Activated CD4-positive, alpha-beta T cell treated with anti-CD3 and anti-CD28 coated beads, Interleukin-2, amount 10 ng/mL, durations not matched to agents 7 days and 5 days (primary cell): ENCODE data around the gene MLPH. TPM values are rescaled to one million over a fixed set of nuclear protein-coding genes. Genes with fewer than 3 reads are reported as not detected.

Experiments
- CTCF ChIA-PET: fragments of 350-600 bp; sonication (Branson Sonifier 250); formaldehyde crosslinking; loops from one replicate; lab custom pipeline; 2021; ENCODE audit warnings: antibody characterized with exemption; lab: Charles Lee
- POLR2A ChIA-PET: fragments of 350-600 bp; sonication (Branson Sonifier 250); formaldehyde crosslinking; loops from one replicate; lab custom pipeline; 2021; ENCODE audit warnings: antibody characterized with exemption; lab: Charles Lee
- DNase-seq: peaks from one replicate; pipeline ENCODE4 v3.0.0-alpha.2; 2020
- H3K27ac Mint-ChIP-seq: one replicate; pipeline ENCODE4 v1.8.0; 2021; ENCODE audit warnings: mild to moderate bottlenecking, moderate library complexity, mixed read lengths
- H3K27me3 Mint-ChIP-seq: one replicate; pipeline ENCODE4 v1.8.0; 2021; ENCODE audit warnings: mixed read lengths
- H3K36me3 Mint-ChIP-seq: one replicate; pipeline ENCODE4 v1.8.0; 2021; ENCODE audit warnings: low read depth, mixed read lengths
- H3K4me1 Mint-ChIP-seq: one replicate; pipeline ENCODE4 v1.8.0; 2021; ENCODE audit warnings: mixed read lengths
- H3K4me3 Mint-ChIP-seq: one replicate; pipeline ENCODE4 v1.8.0; 2021; ENCODE audit warnings: mild to moderate bottlenecking, moderate library complexity, mixed read lengths
- H3K9me3 Mint-ChIP-seq: one replicate; pipeline ENCODE4 v1.8.0; 2021; ENCODE audit warnings: mixed read lengths
- total RNA-seq, 2 experiments: library from RNA; stranded (reverse); gene quantifications; one replicate each; pipeline ENCODE4 v1.2.3, GENCODE V29; 2021

MLPH gene
- total RNA-seq, 2 experiments from 2014 or later: not detected

- Mint-ChIP-seq H3K27ac (no peak overlapping the region), H3K4me1 (no peaks in the 10 kb centered on the region), H3K36me3 (no peaks in the 10 kb centered on the region), H3K27me3 (no peaks in the 10 kb centered on the region), H3K4me3 (no peak overlapping the region), H3K9me3 (no peaks in the 10 kb centered on the region)
- DNase-seq: no peak
- CTCF ChIA-PET: interaction anchor here (0.7 to 1.6 kb wide), 2 partner anchors 8 to 114 kb away, joined by 3 to 4 read pairs; no protein-coding TSS in a partner anchor
- POLR2A ChIA-PET: no interaction called here
Observed at GRCh38 chr2:237520290-237520689, 33.2 kb downstream of the MLPH start.

GRCh38 chr2:237524631-237525030, 37.6 kb downstream of the MLPH start:
- no peaks in the 10 kb centered on the region for H3K27me3 Mint-ChIP-seq
- ChIA-PET CTCF (no interaction called here), POLR2A (no interaction called here)
- H3K4me3 Mint-ChIP-seq: no peak overlapping the region
- H3K36me3 Mint-ChIP-seq: no peaks in the 10 kb centered on the region
- no peak overlapping the region for H3K27ac Mint-ChIP-seq
- DNase-seq: no peak
- no peaks in the 10 kb centered on the region for H3K9me3 Mint-ChIP-seq
- no peaks in the 10 kb centered on the region for H3K4me1 Mint-ChIP-seq

GRCh38 chr2:237525559-237526157, 38.6 kb downstream of the MLPH start:
- no peak for DNase-seq
- Mint-ChIP-seq H3K9me3 (no peaks in the 10 kb centered on the region), H3K27ac (no peak overlapping the region), H3K27me3 (no peaks in the 10 kb centered on the region), H3K36me3 (no peaks in the 10 kb centered on the region), H3K4me1 (no peaks in the 10 kb centered on the region), H3K4me3 (no peak overlapping the region)
- CTCF ChIA-PET: interaction anchor here (0.6 to 0.7 kb wide), 2 partner anchors 36 to 144 kb away, joined by 3 read pairs; no protein-coding TSS in a partner anchor
- POLR2A ChIA-PET: no interaction called here

GRCh38 chr2:237527233-237527632, 40.2 kb downstream of the MLPH start:
- no peaks in the 10 kb centered on the region for H3K9me3 Mint-ChIP-seq
- DNase-seq: no peak
- ChIA-PET CTCF (no interaction called here), POLR2A (no interaction called here)
- H3K36me3 Mint-ChIP-seq: no peaks in the 10 kb centered on the region
- no peak overlapping the region for H3K4me3 Mint-ChIP-seq
- no peaks in the 10 kb centered on the region for H3K27me3 Mint-ChIP-seq
- no peaks in the 10 kb centered on the region for H3K4me1 Mint-ChIP-seq
- no peak overlapping the region for H3K27ac Mint-ChIP-seq

GRCh38 chr2:237527766-237528165, 40.7 kb downstream of the MLPH start:
- H3K9me3 Mint-ChIP-seq: no peaks in the 10 kb centered on the region
- ChIA-PET CTCF (no interaction called here), POLR2A (no interaction called here)
- no peaks in the 10 kb centered on the region for H3K36me3 Mint-ChIP-seq
- no peak overlapping the region for H3K27ac Mint-ChIP-seq
- no peak for DNase-seq
- H3K27me3 Mint-ChIP-seq: no peaks in the 10 kb centered on the region
- no peak overlapping the region for H3K4me3 Mint-ChIP-seq
- H3K4me1 Mint-ChIP-seq: no peaks in the 10 kb centered on the region

- CTCF ChIA-PET: interaction anchor here (0.9 kb wide), 1 partner anchor 16 kb away, joined by 3 read pairs; no protein-coding TSS in a partner anchor
- no peak overlapping the region for H3K27ac Mint-ChIP-seq
- POLR2A ChIA-PET: no interaction called here
- H3K9me3 Mint-ChIP-seq: no peaks in the 10 kb centered on the region
- no peak for DNase-seq
- no peaks in the 10 kb centered on the region for H3K27me3 Mint-ChIP-seq
- H3K36me3 Mint-ChIP-seq: no peaks in the 10 kb centered on the region
- H3K4me3 Mint-ChIP-seq: no peak overlapping the region
- no peaks in the 10 kb centered on the region for H3K4me1 Mint-ChIP-seq
Observed at GRCh38 chr2:237529452-237530402, 42.7 kb downstream of the MLPH start.

- CTCF ChIA-PET: interaction anchor here (0.9 kb wide), 1 partner anchor 15 kb away, joined by 3 read pairs; no protein-coding TSS in a partner anchor
- DNase-seq: no peak
- H3K36me3 Mint-ChIP-seq: no peaks in the 10 kb centered on the region
- H3K9me3 Mint-ChIP-seq: no peaks in the 10 kb centered on the region
- POLR2A ChIA-PET: no interaction called here
- H3K4me1 Mint-ChIP-seq: no peaks in the 10 kb centered on the region
- no peak overlapping the region for H3K27ac Mint-ChIP-seq
- H3K27me3 Mint-ChIP-seq: no peaks in the 10 kb centered on the region
- no peak overlapping the region for H3K4me3 Mint-ChIP-seq
Observed at GRCh38 chr2:237530472-237531433, 43.7 kb downstream of the MLPH start.

GRCh38 chr2:237532160-237532559, 45.1 kb downstream of the MLPH start:
- ChIA-PET CTCF (interaction anchor here (1.3 to 2.6 kb wide), 2 partner anchors 20 to 40 kb away, joined by 3 to 7 read pairs; no protein-coding TSS in a partner anchor), POLR2A (no interaction called here)
- Mint-ChIP-seq H3K36me3 (no peaks in the 10 kb centered on the region), H3K4me1 (no peaks in the 10 kb centered on the region), H3K9me3 (no peaks in the 10 kb centered on the region), H3K27me3 (no peaks in the 10 kb centered on the region), H3K27ac (no peak overlapping the region), H3K4me3 (no peak overlapping the region)
- no peak for DNase-seq

GRCh38 chr2:237533668-237534161, 46.7 kb downstream of the MLPH start:
- POLR2A ChIA-PET: no interaction called here
- Mint-ChIP-seq H3K4me1 (no peaks in the 10 kb centered on the region), H3K27me3 (no peaks in the 10 kb centered on the region), H3K36me3 (no peaks in the 10 kb centered on the region), H3K27ac (no peak overlapping the region), H3K9me3 (no peaks in the 10 kb centered on the region), H3K4me3 (no peak overlapping the region)
- no peak for DNase-seq
- CTCF ChIA-PET: interaction anchor here (1.1 to 2.6 kb wide), 3 partner anchors 16 to 38 kb away, joined by 3 to 7 read pairs (median 3); no protein-coding TSS in a partner anchor

- Mint-ChIP-seq H3K4me3 (no peak overlapping the region), H3K27ac (no peak overlapping the region), H3K9me3 (no peaks in the 10 kb centered on the region), H3K27me3 (no peaks in the 10 kb centered on the region), H3K36me3 (no peaks in the 10 kb centered on the region), H3K4me1 (no peaks in the 10 kb centered on the region)
- DNase-seq: no peak
- ChIA-PET CTCF (interaction anchor here (2.6 kb wide), 1 partner anchor 37 kb away, joined by 7 read pairs; no protein-coding TSS in a partner anchor), POLR2A (no interaction called here)
Observed at GRCh38 chr2:237534380-237534779, 47.3 kb downstream of the MLPH start.

- Mint-ChIP-seq H3K4me3 (no peak overlapping the region), H3K27ac (no peak overlapping the region), H3K27me3 (no peaks in the 10 kb centered on the region), H3K4me1 (no peaks in the 10 kb centered on the region), H3K36me3 (no peaks in the 10 kb centered on the region), H3K9me3 (no peaks in the 10 kb centered on the region)
- ChIA-PET CTCF (interaction anchor here (1.1 kb wide), 1 partner anchor 27 kb away, joined by 3 read pairs; no protein-coding TSS in a partner anchor), POLR2A (no interaction called here)
- no peak for DNase-seq
Observed at GRCh38 chr2:237535385-237536082, 48.5 kb downstream of the MLPH start.
